NAMALWA (cell line): ENCODE results near the gene HMGCLL1.

ENCODE experiments used
- DNase-seq: peaks from one replicate; pipeline ENCODE4 v3.0.0-alpha.2; 2015; ENCODE audit warnings: low spot score

The HMGCLL1 gene

DNA sequence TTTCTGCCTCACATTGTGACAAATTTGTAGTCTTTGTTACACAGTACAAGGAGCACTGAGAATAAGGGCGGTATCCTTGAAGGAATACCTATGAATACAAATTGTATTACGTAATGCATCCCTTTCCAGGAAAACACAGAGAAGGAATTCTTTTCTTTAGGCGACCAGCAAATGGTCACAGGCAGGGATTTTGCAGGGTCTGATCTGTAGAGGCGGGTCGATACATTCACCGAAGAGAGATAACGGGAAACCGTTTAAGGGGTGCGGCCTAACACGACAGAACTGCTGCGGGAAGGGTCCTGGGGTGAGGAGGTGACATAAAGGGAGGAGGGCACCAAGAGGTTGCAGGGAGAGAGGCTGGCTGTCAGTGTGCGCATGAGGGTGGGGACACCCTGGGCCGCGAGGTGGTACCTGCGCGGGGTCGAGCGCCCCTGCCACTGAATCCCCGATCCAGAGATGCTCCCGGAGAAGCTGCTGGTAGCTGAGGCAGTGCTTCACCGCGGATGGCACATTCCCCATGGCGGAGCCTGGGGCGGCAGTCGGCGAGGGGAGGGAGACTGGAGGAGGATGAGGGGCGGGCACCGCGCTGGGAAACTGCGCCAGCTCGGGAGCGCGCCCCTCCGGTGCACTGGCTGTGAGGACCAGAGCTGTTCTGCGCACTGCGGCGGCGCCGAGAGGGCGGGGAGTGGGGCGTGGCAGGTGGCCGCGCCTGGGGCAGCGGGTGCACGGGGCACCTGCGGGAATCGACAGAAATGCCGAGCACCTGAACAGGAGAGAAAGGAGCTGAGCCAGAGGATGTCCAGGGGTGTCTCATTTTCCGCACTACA lies at the start of gene HMGCLL1:
TSS of gene HMGCLL1 (minus strand) at position 656 of the 827 bp plus-strand sequence. CDS start at position 519, 137 bp downstream.
- DNase-seq: no peak

DNA sequence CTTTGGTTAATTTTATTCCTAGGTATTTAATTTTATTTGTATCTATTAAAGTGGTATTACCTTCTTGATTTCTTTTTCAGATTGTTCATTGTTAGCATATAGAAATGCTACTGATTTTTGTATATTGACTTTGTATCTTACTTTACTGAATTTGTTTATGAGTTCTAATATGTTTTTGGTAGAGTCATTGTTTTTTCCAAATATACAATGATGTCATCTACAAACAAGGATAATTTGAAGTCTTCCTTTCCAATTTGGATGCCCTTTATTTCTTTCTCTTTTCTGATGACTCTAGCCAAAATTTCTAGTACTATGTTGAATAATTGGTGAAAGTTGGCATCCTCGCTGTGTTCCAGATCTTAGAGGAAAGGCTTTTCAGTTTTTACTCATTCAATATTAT lies 43.0 kb upstream of the HMGCLL1 start:
- DNase-seq: no peak

DNA sequence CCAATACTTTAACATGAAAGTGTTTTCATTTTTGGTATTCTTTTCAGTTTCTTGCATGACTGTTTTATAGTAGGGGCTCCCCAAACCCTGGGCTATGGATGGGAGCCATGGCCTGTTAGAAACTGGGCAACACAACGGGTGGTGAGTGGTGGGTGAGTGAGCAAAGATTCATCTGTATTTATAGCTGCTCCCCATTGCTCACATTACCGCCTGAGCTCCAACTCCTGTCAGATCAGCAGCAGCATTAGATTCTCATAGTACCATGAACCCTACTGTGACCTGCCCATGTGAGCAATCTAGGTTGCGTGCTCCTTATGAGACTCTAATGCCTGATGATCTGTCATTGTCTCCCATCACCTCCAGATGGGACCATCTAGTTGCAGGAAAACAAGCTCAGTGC lies 42.3 kb upstream of the HMGCLL1 start:
- no peak for DNase-seq

DNA sequence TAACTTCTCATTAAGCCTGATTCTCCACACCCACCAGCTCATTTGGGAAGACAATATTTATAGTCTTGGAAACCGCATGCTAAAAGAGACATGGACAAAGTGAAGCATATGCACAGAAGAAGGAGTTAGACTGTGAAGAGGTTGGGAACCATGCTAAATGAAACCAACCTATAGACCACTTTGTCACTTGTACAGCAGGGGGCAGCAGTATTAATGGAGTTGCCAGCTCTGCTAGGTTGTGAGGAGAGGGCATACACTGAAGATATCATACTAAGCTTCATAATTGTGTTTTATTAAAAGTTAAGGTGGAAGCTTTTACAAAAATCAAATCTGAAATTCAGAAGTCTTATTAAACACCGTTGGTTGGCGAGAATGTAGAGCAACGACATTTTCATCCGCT lies 38.3 kb upstream of the HMGCLL1 start:
- peak; percentile 53 for DNase-seq

DNA sequence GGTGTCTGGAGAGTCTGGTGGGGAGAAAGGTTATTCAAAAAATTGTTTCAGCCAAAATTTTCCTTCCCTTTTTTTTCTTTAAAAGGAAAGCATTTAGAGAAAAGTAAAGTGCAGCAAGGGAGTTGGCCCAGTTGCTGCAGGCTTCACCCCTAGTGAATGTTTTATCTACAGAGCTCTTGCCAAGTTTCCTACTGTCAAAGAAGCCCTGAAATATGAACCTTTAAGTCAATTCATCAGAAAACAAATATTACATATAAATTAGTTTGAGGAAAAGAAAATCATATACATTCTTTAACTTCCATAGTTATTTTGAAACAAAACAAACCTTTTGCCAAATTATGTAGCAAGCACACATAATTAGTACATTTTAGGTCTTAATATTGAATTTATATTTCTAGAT lies 25.0 kb upstream of the HMGCLL1 start:
- DNase-seq: no peak

DNA sequence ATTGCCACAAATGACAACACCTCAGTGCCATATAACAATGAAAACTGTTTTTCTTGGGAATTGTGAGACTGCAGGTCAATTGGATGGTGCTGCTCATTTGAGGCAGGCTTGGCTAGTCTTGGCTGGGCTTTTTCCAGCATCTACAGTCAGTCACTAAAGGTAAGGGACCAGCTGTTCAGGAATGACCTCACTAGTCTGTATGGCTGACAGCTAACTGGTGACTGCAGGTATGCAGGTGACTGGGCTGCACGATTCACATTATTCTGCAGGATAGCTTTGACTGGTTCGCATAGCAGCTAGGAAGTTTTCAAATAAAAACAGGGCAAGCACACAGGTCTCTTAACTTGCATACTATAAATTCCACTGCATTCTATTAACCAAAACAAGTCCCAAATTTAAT lies 22.1 kb upstream of the HMGCLL1 start:
- DNase-seq: no peak

DNA sequence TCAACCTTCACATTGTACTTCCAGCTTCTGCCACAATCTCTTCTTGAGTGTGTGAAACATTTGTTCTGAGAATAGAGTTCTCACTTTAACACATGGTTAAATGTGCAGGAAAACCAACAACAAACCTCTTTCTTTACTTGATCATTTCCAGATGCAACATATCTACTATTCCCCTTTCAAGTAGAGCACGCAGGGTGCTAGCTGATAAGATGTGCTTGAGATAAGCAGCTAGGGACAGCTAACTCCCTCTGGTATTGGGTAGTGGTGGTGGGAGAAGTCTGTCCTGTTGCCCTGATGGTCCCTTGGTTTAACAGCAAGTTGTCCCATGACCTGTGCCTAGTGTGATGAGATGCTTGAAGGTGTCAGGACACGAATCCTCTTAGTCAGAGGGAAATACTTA lies 15.4 kb upstream of the HMGCLL1 start:
- DNase-seq: no peak

DNA sequence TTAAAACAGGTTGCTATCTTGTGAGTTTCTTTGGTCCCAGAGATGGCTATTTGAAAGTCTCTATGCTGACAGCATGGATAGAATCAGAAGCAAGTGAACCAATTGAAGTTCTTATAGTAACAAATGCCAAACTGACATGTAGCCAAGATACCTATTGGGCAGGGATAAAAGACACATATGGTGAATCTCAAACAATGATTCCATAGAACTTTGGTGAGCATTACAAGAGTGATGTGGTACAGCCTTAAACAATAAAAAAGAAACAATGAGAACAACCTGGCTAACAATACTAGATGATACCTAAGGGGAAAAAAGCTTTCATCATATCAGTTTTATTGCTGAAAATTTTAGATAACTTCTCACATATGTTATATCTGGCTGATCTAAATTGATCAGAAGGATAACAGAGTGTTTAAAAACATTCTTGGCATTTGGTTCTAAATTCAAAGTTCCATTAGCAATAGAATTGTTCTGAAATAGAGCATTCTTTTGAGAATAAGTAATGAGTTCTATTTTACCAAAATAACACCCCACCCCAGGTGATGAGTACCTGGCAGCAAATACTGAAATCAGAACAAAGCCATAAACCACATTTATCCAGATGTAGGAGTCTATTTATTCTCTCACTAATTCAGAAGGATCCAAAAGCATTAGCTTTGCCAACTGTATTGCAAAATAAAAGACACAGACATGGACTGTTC lies 5.8 kb upstream of the HMGCLL1 start:
- no peak for DNase-seq

DNA sequence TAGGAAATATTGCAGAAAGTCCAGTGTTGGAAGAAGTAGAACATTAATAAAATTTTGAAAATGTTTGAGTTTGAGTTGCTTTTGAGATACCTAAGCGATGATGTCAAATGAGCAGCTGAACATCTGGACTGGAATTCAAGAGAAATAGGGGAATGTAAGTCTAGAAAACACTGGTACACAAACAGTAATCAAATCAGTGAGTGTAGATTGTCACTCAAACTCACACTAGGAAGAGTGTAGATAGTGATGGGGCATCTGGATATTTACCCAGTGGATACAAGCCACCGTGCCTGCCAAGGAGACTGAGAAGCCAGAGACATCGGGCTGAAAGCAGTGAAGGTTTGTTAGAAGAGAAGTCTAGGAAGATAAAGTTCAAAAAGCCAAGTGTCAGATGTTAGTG lies 2.2 kb downstream of the HMGCLL1 start:
- no peak for DNase-seq

DNA sequence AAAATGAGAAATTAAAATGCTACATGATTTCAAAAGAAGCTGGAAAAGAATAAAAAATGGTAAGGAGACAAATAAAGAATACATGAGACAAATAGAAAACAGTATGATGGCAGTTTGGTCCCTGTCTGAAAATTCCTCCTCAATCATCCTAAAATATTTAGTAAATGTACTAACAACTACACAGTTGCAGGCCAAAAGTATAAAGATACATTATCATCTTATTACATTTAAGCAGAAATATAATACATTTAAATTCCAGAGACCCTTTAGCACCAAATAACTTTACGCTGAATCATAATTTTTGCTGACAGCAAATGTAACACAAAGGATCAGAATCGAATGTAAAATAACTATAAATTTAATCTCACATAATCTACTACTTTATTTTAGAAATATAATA lies 4.4 kb downstream of the HMGCLL1 start:
- DNase-seq: no peak

DNA sequence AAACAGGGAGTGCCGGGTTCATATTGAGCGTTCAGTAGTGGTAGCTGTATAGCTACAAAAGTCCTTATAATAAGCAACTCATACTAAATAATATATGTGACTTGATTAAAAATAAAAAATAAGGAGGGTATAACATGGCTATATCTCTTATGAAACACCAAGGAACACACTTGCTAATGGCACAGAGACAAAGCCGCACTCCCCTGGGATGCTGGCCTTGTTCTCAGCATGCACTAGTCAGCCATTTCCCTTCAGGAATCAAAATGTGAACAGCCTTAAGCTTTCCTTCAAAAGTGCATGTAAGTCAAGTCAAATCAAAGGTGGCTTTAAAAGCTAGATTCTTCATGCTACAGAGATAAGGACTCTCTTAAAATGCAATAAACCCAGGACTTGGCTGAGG lies 9.4 kb downstream of the HMGCLL1 start:
- DNase-seq: no peak

DNA sequence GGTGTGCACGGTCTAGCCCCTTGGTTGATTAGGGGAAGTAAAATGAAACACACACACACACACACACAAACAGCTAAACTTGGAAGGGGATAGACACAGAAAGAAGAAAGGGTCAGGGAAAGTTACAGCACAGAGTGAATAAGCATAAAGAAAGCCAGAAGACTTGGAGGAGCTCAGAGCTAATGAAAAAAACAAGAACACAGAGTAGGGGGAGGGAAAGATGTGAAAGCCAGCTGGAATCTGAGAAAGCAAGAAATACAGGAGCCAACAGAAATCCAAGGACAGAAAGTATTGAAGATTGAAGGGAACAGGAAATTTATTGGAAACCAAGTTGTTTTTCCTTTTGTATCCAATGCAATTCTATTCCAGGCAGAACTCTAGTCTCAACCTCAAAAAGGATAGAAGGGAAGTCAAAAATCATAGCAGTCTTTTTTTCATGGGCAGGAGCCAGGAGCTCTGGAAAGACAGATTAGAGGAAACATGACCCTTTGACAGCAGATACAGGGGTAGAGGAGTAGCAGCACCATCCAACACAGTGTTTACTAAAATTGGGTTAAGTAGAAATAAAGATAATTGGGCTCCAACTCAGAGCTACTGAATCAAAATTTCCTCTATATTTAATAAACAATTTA lies 10.1 kb downstream of the HMGCLL1 start:
- DNase-seq: no peak

DNA sequence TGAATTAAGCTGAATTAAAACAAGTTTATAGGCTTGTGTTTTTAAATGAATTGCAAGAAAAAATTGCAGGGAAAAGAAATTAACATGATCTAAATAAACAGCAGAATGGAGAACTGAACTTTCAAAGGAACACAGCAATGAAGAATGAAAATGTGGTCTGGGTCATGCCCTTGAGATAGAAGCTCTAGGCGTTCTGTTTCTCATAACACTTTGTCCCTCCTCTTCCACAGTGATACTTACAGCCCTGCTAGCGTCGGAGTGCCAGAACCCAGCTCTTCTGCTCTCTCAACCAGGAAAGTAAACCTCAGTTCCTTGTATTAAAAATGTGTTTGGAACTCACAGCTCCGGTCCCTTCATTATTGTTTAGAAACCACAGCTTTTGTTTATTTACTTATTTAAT lies 11.4 kb downstream of the HMGCLL1 start:
- no peak for DNase-seq

DNA sequence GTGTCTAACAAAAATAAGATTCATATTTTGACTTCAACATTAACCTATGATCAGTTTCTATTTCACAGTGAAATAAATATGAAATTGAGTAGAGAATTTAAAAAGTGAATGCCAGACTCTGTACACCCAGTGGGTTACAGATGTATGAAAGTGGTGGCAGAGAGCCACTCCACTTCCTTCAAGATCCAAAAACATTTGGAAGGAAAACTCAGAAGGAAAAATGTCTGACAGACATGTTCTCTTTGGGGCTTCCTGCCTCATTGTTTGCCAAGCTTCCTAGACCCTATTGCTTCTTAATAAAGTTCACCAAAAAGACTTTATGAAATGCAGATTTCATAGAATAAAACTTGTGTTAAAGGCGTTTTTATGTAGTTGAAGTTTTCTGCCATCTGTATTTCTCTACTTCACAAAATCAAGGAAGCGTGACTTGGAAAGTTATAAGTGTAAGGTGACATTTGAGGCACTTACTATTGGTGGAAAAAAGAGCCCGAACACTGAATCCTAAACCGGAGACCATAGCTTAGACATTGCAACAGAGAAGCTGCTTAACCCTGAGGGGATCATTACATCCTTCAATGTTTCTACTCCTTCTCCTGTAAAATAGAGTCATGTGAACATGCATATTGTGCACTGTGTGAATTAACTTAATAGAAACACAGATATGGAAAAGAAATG lies 12.8 kb downstream of the HMGCLL1 start:
- DNase-seq: no peak

DNA sequence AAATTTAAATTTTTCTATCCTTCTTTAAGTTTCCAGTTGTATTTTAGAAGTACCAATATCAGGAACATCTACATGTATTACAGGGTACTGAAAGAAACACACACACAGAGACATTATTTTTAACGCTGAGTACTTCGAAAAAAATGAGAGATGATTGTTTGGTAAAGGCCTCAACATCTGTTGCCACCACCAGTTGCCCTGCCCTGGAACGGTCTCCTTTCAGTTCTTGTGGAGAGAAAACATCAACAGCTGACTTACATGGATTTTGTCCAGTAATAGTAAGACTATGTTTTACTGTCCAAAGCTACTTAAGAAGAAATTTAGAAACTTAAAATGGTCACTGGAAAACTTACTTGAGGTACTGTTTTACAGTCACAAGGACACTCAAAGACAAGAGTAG lies 16.7 kb downstream of the HMGCLL1 start:
- DNase-seq: no peak

DNA sequence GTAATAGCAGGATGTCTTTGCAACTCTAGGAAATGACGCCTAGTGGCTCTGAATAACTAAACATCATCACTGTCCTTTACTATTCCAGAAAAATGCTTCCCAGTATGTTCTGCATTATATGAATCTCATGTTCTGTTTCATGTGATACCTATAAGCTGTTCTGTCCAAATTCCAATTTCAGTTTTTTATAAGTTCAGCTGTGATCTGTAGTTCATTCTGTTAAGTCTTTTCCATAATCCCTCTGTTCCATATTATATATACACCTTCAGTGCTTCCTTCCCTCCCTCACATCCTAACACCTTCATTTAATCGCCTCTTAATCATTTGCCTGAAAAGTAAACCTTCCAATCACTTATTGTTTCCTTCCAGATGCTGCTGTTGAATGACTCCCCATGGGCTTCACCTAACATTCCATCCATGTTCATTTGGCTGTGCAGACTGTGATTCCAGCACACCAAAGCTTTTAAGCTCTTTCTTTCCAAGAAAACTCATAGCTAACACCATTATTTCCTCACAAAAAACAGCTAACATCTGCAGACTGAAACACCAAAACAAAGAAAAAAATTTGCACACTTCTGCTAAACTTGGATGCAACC lies 18.6 kb downstream of the HMGCLL1 start:
- DNase-seq: no peak

DNA sequence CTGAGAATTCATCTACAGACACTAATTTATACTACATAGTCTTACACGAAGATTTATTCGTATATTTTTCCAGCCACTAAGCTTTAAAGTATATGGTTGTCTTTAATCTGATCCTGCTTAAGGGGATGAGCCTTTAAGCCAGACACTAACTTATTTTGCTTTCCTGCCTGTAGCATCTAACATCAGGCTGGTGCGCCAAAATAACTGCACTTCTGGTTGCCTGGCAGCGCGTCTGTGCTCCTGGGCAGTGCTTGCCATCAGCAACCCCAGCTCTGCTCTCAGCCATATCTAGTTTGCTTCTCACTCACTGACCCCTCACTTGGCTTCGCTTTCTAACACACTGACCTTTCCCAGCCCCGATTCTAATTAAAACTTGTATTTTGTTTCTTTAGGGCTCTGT lies 21.8 kb downstream of the HMGCLL1 start:
- no peak for DNase-seq

DNA sequence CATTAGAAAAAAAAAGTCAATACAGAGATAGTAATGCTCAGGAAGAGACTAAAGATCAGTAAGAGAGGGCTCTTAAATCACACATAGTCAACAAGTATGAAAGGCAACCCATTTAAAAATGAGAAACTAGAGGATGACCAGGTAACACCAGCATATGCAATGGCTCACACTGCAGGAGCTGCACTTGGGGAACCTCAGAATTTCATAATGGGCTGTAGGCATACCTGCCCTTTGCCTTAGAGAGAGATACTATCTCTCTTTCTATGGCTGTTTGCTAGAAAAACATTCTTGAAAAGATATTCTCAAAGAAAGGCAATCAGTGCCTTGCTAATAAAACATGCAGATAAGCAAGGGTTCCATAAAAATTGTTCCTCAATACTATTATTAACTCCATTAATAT lies 33.2 kb downstream of the HMGCLL1 start:
- no peak for DNase-seq

DNA sequence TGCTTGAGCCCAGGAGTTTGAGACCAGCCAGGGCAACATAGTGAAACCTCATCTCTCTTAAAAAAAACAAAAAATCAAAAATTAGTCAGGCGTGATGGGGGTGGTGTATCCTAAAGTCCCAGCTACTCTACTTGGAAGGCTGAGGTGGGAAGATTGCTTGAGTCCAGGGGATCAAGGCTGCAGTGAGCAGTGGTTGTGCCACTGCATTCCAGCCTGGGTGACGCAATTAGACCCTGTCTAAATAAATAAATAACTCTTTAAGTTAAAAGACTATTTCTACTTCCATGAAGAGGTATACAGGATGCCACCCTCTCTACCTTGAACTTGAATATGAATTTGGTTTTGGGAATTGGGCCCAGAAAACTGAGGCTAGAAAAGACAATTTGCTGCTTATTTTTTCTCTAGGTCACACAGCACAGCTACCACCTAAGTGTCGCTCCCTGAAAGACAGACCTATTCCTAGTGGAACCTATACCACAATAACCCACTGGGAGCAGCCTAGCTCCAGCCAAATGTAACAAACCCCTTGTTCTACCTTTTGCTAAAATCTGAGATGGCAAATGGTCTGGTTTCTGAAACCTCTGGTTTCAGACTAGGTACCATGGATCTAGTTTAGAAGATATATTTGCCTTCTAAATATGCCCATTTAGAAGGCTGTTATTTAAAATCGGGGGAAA lies 35.2 kb downstream of the HMGCLL1 start:
- DNase-seq: no peak

DNA sequence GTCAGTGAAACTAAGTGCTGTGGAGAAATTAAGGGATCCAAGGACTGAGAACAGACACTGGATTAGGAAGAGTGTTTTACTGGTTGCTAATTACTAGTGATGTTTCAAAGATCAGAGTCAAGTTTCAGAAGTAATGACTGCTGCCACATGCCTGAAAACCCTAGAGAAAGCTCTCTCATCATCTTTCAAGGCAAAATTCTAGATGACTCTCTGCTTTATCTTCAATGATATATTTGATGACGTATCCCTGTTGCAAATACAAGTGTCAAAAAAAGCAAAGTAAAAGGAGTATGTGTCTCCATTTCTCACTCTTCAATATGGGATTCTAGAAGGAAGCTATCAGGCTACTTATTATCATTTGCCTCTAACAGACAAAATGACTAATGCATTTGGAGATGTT lies 38.0 kb downstream of the HMGCLL1 start:
- DNase-seq: no peak

DNA sequence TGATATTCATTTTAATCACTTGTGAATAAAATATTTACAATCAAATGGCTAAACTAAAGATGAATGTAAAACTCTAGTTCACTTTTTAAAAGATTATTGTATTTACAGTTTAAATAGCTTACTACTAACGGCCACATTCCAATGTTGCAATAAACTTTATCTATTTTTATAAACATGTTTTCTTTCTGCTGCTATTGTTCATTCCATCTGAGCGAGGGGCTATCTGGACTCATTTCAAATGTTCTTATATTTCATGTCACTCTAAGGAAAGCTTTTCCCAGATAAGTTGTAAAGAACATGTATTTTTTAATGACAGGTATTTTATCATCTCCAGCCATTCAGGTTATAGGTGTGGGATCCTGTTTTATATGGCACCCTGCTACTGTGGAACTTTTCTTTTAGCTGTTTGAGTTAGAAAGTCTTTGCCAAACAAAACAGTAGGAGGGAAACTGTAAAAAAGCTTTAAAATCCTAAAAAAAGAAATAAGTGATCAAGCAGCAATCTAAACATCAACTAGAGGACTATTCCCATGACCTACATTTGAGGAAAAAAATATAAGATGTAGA lies 42.5 kb downstream of the HMGCLL1 start:
- no peak for DNase-seq
